Nucleus accumbens (tissue), 56 donors: ENCODE measurements around the gene ARHGAP23.
"Not testable (repeated sequence)": the region's sequence is repeated elsewhere in the genome, so short reads cannot be mapped to it uniquely, and the experiment has no call there.

Experiments used
- DNase-seq, 56 donors: peaks; one replicate each; lab custom pipeline; 2025; lab: John Stamatoyannopoulos, UW

ARHGAP23 gene

DNA sequence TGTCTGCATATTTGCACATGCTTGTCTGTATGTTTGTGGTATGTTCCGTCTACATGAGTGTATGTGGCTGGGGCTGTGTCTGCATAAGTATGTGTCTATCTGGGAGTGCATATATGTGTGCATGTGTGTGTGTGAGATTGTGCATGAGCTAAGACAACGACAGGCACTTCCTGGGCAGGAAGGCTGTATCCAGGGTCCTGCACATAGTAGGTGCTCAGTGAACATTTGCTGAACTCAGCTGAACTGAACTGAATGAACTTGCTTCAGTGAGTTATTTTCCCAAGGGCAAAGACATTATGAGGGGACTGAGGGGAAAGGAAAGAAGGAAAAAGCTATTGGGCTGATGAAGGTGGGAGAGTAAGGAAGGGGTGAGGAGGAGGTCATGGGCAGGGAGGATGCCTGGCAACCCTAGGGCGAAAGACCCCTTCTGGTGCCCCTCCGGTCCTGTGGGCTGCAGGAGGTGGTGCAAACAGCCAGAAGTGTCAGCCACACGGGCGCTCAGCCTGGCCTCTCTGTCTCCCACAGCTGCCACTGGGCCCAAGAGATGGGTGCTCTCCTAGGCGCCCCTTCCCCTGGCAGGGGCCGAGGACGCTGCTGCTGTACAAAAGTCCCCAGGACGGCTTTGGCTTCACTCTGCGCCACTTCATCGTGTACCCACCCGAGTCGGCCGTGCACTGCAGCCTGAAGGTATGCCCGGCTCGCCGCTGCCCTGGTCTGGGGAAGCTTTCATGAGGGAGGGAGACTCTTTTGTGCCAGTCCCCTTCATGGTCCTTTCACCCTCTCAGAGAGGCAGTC is 29.5 kb downstream of the ARHGAP23 start:
- DNase-seq, result no peak

DNA sequence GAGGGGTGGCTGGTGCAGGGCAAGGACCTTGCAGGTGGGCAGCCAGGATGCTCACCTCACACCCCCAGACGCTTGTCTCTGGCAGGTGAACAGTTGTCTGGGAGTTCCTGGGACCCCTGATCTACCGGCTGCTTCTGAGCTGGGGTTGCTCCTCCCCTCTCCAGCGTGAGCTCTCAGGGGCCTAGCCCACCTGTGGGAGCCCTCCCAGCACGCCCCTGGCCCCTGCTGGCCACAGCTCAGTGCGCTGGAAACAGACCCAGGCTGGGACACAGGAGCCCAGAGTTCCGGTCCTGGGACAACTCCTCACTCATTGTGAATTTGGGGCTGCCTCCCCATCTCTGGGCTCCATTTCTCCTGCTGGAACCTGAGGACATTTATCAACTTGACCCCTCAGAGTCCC is 30.3 kb downstream of the ARHGAP23 start:
- DNase-seq, result no peak

DNA sequence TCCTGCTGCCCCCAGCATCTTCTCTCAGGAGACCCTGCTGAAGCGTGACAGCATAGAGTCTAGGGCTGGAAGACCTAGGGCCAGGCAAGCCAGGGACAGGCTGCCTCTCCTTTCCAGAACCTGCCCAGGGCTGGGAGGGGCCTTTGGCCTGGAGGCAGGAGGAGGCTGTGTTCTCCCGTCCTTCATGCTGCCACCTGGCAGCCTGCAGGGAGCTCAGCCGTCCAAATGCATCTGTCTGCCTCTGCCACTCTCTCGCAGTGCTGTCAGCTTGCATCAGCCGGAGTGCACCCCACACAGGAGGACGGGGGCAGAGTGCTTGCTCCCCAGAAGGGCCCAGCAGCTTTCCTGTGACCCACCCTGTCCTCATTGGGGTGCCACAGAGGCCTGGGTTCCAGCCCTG is 31.3 kb downstream of the ARHGAP23 start:
- DNase-seq, result no peak

DNA sequence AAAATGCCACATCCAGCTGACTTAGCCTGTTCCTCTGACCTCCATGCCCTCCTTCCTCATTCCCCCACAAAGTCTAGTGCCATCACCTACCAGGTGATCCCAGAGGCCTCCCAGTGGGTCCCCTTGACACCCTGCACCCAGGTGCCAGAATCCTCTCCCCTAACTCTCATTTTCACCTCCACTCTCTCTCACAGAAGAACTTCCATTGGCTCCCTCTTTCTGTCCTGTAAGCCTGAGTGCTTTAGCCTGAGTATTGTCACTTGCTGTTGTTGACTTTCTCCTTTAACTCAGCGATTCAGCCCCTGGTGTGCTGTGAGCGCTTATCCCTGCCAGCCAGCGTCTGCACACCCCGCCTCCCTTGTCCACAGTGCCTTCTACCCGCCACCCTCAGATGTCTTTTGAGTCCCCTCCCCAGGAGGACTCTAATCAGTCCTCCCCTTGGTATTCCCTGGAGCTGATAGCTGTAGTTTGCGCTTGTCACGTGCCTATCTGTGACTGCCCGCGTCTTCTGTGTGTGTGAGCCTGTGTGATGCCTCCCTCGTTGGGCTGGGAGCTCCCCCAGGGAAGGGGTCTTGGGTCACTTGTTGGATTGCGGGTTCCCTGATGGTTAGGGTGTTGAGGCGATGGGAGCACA is 31.9 kb downstream of the ARHGAP23 start:
- DNase-seq, result no peak

DNA sequence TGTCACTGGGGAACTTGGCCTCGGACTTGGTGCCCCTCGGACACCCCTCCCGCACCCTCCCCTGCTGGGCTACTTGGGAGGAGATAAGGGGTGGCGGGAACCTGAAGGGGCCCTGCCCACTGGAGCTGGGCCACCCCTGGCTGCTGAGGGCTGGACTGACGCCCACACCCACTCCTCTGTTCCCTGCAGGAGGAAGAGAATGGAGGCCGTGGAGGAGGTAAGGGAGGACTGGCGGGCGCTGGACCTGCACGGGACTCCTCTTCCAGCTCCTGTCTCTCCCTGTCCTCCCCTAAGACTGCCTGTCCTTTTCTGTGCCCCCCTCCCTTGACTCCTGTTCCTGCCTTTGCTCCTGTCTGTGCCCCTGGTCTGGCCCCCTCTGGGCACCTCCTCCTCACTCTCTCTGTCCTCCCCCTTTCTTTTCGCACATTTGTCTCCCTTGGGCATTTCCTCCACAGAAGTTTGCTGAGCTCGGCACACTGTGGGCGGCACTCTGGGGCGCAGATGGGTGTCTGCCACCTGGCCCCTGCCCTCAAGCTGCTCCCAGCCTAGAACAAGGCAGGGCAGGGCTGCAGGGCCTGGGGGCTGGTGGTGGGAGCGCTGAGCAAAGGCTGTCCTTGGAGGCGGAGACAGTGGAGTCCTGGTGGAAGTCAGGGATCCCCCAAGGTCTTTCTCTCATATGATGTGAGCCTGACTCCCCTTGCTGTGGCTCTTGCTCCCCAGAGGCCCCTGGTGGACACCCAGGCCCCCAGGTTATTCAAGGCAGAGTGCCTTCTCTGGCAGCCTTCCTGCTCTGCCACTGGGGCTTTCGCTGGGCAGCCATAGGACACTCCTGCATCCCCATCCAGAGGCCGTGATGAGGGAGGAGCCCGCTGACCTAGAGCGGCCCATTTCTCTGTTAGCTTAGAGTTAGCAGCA is 32.7 kb downstream of the ARHGAP23 start:
- no peak for DNase-seq

DNA sequence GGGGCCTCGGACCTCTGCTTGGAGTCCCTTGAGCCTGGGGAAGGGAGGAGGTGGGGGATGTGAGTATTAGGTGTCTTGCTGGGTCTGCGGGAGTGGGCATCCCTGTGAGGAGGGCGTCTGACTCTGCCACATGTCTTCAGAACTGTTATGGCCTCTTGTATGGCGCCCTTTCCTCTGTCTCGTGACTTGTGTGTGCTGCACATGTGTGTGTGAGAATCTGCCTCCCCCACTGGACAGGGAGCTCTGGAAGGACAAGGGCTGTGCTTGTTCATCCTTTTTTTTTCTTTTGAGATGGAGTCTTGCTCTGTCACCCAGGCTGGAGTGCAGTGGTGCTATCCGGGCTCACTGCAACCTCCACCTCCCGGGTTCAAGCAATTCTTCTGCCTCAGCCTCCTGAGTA is 33.4 kb downstream of the ARHGAP23 start:
- DNase-seq, result peak in 5 of 56 donors; percentile 12 to 41 (median 27)

DNA sequence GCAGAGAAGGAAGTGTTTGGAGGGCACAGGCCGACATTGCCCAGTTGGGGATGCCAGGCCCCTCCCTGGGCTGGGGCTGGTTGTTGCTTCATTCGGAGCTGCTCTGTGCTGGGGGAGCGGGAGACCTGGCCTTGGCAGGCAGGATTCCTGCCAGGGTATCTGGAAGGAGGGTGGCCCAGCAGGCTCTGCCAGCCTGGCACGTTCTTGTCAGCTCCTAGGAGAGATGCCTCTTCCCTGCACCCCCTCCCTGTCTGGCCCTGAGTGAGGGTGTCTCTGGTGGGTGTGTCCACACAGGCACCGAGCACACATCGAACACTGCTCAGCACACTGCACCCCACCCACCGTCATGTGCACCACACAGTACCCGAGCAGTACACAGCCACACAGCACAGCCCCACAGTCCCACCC is 35.2 kb downstream of the ARHGAP23 start:
- DNase-seq, result peak in 1 of 56 donors; percentile 40

DNA sequence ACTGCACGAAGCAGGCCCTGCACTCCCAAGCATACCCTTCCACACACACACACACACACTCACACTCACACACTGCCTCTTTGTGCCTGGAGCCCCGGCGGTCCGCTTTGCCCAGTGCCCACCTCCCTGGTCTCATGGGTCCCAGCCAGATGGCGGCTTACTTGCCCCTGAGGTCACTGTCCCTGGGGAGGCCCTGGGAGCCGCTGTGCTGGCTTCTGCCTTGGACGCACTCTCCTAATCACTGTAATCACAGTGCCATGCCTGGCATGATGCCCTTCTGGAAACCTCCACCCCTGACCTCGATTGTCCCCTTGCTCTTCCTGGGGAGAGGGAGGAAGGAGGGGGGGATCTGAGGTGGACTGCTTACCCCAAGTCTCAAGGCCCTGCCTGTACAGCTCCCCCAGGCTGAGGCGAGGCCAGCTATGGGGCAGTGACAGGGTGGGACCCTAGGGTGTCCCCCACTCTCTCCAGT is 36.0 kb downstream of the ARHGAP23 start:
- DNase-seq, result peak in 49 of 56 donors; percentile 40 to 90 (median 76)

DNA sequence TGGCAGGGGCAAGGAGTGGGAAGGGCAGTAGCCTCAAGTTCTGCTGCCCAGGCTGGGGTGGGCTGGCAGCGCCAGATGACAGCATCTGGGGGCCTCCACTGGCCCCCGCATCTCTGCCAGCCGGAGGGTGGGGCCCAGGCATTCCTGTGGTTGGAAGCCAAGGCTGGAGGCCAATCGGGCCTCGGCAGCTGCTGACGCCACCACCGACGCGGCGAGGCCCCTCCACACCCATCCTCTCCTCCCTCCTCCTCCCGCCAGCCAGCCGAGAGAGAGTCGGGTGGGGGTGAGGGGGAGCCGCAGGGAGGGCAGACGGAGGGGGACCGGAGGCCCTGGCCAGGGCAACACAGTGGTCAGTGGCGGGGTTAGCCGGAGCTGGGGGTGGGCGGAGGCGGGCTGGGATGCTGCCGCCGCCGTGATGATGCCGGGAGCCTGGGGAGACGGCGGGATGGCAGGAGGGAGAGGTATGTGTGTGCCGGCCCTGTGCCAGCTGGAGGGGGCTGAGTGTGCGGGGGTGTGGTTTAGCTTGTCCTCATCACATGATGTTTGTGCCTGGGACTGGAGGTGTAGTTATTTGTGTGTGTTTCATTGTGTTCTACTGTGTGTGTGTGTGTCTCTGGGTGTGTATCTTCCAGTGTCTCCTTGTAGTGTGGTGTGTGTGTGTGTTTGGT is 36.6 kb downstream of the ARHGAP23 start:
- peak in 54 of 56 donors; percentile 26 to 94 (median 86) for DNase-seq

DNA sequence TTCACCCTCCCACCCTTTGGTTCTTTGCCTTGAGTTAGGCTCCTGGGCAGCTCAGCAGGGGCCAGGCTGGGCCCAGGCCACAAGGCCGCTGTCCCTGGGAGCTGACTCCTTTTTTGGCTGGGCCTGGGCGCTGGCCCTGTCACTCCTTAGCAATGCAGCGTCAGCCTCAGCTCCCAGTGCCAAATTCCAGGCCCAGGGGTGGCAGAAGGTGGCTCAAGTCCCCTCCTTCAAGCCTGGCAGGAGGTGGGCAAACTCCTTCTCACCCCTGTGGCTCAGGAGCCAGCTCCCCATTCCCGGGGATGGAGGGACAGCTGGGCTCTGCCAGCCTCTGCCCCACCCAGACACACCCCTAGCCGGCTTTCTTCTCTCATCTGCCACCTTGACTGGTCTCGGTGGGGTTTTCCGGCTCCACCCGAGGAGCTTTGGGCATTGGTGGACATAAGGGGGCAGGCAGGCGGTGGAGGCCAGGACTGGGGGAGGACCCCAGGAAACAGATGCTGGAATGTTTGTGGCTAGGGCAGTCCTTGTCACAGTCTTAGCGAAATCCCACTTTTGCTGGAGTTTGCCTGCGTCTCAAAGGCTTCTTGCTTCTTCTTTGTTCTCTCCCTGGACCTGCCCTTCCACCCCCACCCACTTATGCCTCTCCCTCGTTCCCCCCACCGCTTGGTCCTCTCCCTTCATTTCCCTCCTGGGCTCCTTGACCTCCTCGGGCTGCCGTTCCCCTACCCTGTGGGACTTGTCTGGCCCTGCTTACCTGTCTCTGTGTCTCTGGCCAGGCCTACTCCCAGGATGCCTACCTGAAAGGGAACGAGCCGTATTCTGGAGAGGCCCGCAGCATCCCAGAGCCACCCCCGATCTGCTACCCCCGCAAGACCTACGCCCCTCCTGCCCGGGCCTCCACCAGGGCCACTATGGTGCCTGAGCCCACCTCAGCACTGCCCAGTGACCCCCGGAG is 37.4 kb downstream of the ARHGAP23 start:
- DNase-seq, result peak in 4 of 56 donors; percentile 57 to 69 (median 64)

DNA sequence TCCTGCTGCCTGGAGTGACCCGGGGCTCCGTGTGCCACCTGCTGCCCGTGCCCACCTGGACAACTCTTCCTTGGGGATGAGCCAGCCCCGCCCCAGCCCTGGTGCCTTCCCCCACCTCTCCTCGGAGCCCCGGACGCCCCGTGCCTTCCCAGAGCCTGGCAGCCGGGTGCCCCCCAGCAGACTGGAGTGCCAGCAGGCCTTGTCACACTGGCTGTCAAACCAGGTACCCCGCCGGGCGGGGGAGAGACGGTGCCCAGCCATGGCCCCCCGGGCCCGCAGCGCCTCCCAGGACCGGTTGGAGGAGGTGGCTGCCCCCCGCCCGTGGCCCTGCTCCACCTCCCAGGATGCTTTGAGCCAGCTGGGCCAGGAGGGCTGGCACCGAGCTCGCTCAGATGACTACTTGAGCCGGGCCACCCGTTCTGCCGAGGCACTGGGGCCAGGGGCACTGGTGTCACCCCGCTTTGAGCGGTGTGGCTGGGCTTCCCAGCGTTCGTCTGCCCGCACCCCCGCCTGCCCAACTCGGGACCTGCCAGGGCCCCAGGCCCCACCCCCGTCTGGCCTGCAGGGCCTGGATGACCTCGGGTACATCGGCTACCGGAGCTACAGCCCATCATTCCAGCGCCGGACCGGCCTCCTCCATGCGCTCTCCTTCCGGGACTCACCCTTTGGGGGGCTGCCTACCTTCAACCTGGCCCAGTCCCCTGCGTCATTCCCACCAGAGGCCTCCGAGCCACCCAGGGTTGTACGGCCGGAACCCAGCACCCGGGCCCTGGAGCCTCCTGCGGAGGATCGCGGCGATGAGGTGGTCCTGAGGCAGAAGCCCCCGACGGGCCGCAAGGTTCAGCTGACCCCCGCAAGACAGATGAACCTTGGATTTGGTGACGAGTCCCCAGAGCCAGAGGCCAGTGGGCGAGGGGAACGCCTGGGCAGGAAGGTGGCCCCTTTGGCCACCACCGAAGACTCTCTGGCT is 38.4 kb downstream of the ARHGAP23 start:
- DNase-seq, result peak in 14 of 56 donors; percentile 13 to 69 (median 32)

DNA sequence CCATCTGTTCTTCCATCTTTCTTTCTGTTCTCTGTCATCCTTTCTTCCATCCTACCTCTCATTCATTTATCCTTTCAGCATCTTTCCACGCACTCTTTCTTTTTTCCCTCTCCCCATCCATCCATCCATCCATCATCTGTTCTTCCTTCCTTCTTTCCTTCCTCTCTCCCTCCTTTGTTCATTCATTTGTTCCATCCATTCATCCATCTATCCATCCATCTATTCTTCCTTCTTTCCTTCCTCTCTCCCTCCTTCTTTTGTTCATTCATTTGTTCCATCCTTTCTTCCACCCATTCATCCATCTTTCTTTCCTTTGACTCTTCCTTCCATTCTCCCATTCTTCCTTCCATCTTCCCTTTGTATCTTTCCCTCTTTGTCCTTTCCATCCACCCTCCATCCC is 39.2 kb downstream of the ARHGAP23 start:
- DNase-seq, result no peak

DNA sequence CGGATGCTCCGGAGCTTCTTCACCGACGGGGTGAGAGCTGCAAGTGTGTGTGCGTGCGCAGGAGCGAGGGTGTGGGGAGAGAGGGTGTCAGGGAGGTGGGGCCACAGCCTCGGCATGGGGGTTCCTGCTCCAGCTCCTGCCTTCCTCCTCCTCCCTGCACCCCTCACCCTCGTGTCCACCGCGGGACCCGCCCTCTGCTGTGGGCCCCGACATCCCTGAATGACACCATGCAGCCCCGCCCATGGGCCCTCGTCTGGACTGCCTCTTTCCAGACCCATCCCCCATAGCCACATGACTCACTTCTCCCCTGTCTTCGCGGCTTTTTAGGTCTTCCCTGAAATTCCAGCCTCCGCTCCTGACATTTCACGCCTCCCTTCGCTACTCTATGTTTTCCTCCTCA is 41.6 kb downstream of the ARHGAP23 start:
- peak in 39 of 56 donors; percentile 15 to 75 (median 40) for DNase-seq

DNA sequence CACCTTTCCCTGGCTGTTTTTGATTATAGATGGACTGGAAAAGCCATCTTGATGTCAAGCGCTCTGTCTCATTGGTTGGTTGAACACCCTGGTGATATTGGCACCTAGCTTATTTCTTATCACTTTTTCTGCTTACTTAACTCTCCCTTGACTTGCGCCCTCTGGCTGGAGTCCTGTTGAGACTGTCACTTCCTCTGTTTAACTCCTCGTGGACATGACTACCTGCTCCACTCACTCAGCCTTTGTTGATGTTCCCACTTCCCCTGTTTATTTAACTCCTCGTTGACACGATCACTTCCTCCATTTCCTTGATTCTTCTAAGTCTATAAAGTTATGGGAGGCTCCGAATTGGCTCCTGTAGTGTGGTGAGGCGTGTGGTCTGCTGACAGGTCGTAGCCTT is 43.0 kb downstream of the ARHGAP23 start:
- not testable (repeated sequence) for DNase-seq

DNA sequence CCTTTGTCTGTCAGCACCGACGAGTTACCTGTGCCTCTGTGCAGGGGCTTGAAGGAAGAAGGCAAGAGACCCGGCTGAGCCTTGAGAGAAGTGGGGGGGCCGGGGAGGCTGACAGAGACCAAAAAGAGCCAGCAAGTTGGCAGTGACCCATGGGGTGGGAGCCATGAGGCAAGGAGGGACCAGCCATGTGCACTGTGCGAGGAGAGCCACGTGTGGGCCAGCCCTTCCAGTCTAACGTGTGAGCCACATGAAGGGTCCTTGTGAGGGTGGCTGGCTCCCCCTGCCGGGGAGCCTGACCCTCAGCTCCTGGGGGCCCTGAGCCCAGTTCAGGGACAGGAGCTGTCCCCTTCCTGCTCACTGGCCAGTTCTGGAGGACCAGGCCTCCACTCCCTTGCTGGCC is 46.4 kb downstream of the ARHGAP23 start:
- DNase-seq, result not testable (repeated sequence)

DNA sequence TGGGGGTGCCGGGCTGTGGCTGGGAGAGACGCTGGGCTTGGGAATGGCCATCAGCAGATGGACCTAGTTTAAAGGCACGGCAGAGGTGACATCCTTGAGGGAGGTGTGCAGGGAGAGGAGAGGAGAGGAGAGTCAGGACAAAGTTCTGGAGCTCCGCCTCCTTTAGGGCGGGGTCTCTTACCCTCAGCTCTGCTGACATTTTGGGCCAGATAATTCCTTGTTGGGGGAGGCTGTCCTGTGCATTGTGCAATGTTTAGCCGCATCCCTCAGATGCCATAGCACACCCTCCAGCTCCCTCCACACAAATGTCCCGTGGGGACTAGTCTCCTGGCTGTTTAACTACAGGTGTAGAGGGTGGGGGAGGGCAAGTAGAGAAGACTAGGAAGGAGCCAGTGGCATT is 48.3 kb downstream of the ARHGAP23 start:
- DNase-seq, result no peak

DNA sequence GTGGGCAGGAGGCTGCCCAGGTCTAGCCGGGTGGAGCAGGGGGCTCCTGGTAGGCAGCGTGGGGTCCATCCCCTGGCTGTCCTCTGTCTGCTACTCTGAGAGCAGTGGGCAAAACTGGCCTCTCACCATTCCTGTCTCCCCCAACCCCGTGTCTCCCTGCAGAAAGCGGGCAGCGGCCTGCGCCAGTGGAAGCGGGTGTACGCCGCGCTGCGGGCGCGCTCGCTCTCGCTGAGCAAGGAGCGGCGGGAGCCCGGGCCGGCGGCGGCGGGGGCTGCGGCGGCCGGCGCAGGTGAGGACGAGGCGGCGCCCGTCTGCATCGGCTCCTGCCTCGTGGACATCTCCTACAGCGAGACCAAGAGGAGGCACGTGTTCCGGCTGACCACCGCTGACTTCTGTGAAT is 49.2 kb downstream of the ARHGAP23 start:
- DNase-seq, result not testable (repeated sequence)

DNA sequence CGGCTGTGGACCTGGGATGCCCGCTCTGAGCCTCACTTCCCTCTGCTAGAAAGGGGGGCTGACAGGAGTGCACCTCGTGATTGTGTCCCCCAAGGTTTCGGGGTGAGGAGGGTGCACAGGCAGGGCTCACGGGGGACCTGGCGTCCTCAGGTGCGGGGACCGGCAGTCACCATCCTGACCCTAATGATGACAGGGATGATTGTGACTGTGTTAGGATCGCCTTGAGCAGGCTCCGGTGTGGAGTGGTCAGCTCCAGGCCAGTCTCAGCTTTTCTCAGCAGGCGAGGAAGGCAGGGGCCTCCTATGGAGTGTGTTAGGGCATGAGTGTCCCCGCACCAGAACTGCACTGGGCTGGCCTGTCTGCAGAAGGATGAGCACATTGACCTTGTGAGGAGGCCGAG is 49.7 kb downstream of the ARHGAP23 start:
- DNase-seq, result not testable (repeated sequence)
